ENCODE results near the gene HOXD3. TPM values are rescaled to one million over a fixed set of nuclear protein-coding genes. Genes with fewer than 3 reads are reported as not detected.

HOXD3 gene
- total RNA-seq, 2 experiments from 2014 or later: not detected

GRCh38 chr2:176148751-176149421, 8.2 kb upstream of the HOXD3 start:
- no peaks in the 10 kb centered on the region for H3K9me3 Mint-ChIP-seq
- H3K4me3 Mint-ChIP-seq: no peak overlapping the region
- H3K4me1 Mint-ChIP-seq (ENCODE audit: low read depth): peaks cover 17% of the 10 kb centered on the region
- no peaks in the 10 kb centered on the region for H3K36me3 Mint-ChIP-seq (ENCODE audit: low read depth)
- no peak for DNase-seq
- no peak overlapping the region for H3K27ac Mint-ChIP-seq
- intact Hi-C loops (cut with micrococcal nuclease): no loop called here
- CTCF ChIA-PET: interaction anchor here (0.6 kb wide), 1 partner anchor 300 kb away, joined by 3 read pairs; no protein-coding TSS in a partner anchor
- H3K27me3 Mint-ChIP-seq (ENCODE audit: low read depth): peaks cover 84% of the 10 kb centered on the region

GRCh38 chr2:176149481-176149938, 7.6 kb upstream of the HOXD3 start:
- Mint-ChIP-seq H3K27ac (no peak overlapping the region), H3K36me3 (ENCODE audit: low read depth) (no peaks in the 10 kb centered on the region), H3K9me3 (no peaks in the 10 kb centered on the region), H3K4me3 (no peak overlapping the region), H3K4me1 (ENCODE audit: low read depth) (peaks cover 17% of the 10 kb centered on the region), H3K27me3 (ENCODE audit: low read depth) (peaks cover 86% of the 10 kb centered on the region)
- no peak for DNase-seq
- CTCF ChIA-PET: no interaction called here
- intact Hi-C loops (cut with micrococcal nuclease): no loop called here

- CTCF ChIA-PET: interaction anchor here (1.0 to 1.8 kb wide), 4 partner anchors 9 to 305 kb away, joined by 3 to 6 read pairs (median 6); no protein-coding TSS in a partner anchor
- H3K27ac Mint-ChIP-seq: no peak overlapping the region
Observed at GRCh38 chr2:176149939-176150583, 7.0 kb upstream of the HOXD3 start.

GRCh38 chr2:176150584-176151441, 6.3 kb upstream of the HOXD3 start:
- CTCF ChIA-PET: interaction anchor here (0.6 to 1.8 kb wide), 5 partner anchors 10 to 782 kb away, joined by 3 to 6 read pairs (median 5); no protein-coding TSS in a partner anchor
- no peaks in the 10 kb centered on the region for H3K36me3 Mint-ChIP-seq (ENCODE audit: low read depth)
- intact Hi-C loops (cut with micrococcal nuclease): no loop called here
- no peak overlapping the region for H3K4me3 Mint-ChIP-seq
- no peak for DNase-seq
- no peak overlapping the region for H3K27ac Mint-ChIP-seq
- H3K9me3 Mint-ChIP-seq: no peaks in the 10 kb centered on the region
- peaks cover 17% of the 10 kb centered on the region for H3K4me1 Mint-ChIP-seq (ENCODE audit: low read depth)
- peaks cover 84% of the 10 kb centered on the region for H3K27me3 Mint-ChIP-seq (ENCODE audit: low read depth)

More at GRCh38 chr2:176149939-176150583, 7.0 kb upstream of the HOXD3 start:
- intact Hi-C loops (cut with micrococcal nuclease): no loop called here
- Mint-ChIP-seq H3K4me3 (no peak overlapping the region), H3K36me3 (ENCODE audit: low read depth) (no peaks in the 10 kb centered on the region), H3K27me3 (ENCODE audit: low read depth) (peaks cover 85% of the 10 kb centered on the region), H3K9me3 (no peaks in the 10 kb centered on the region), H3K4me1 (ENCODE audit: low read depth) (peaks cover 17% of the 10 kb centered on the region)
- DNase-seq: no peak

GRCh38 chr2:176151442-176152287, 5.4 kb upstream of the HOXD3 start, which contains the start of gene HOXD4:
Gene HOXD4, plus strand, starts transcription at chr2:176151550. Its CDS starts 84 bp downstream, at chr2:176151634.
- H3K36me3 Mint-ChIP-seq (ENCODE audit: low read depth): no peaks in the 10 kb centered on the region
- no peak within 1 kb of the TSS for H3K4me3 Mint-ChIP-seq
- peaks cover 18% of the 10 kb centered on the region for H3K4me1 Mint-ChIP-seq (ENCODE audit: low read depth)
- intact Hi-C loops (cut with micrococcal nuclease): no loop called here
- no peak for DNase-seq
- H3K27me3 Mint-ChIP-seq (ENCODE audit: low read depth): peaks cover 85% of the 10 kb centered on the region
- H3K27ac Mint-ChIP-seq: no peak within 1 kb of the TSS
- CTCF ChIA-PET: interaction anchor here (1.0 to 1.8 kb wide), 4 partner anchors 11 to 303 kb away, joined by 4 to 6 read pairs (median 6); no protein-coding TSS in a partner anchor
- H3K9me3 Mint-ChIP-seq: no peaks in the 10 kb centered on the region

GRCh38 chr2:176152350-176153181, 4.5 kb upstream of the HOXD3 start:
- intact Hi-C loops (cut with micrococcal nuclease): no loop called here
- Mint-ChIP-seq H3K9me3 (no peaks in the 10 kb centered on the region), H3K36me3 (ENCODE audit: low read depth) (no peaks in the 10 kb centered on the region), H3K27me3 (ENCODE audit: low read depth) (peaks cover 80% of the 10 kb centered on the region), H3K4me3 (no peak overlapping the region), H3K27ac (no peak overlapping the region), H3K4me1 (ENCODE audit: low read depth) (peaks cover 19% of the 10 kb centered on the region)
- CTCF ChIA-PET: interaction anchor here (0.8 to 1.0 kb wide), 2 partner anchors 20 to 32 kb away, joined by 3 to 4 read pairs; no protein-coding TSS in a partner anchor
- DNase-seq: no peak

- Mint-ChIP-seq H3K36me3 (ENCODE audit: low read depth) (no peaks in the 10 kb centered on the region), H3K27ac (no peak overlapping the region), H3K4me3 (no peak overlapping the region), H3K27me3 (ENCODE audit: low read depth) (peaks cover 74% of the 10 kb centered on the region), H3K4me1 (ENCODE audit: low read depth) (peaks cover 26% of the 10 kb centered on the region), H3K9me3 (no peaks in the 10 kb centered on the region)
- intact Hi-C loops (cut with micrococcal nuclease): no loop called here
- CTCF ChIA-PET: interaction anchor here (0.6 to 1.4 kb wide), 4 partner anchors 10 to 576 kb away, joined by 3 to 4 read pairs (median 4); no protein-coding TSS in a partner anchor
- no peak for DNase-seq
Observed at GRCh38 chr2:176154576-176155252, 2.4 kb upstream of the HOXD3 start.

- CTCF ChIA-PET: interaction anchor here (0.6 to 1.4 kb wide), 3 partner anchors 10 to 301 kb away, joined by 3 to 4 read pairs (median 4); no protein-coding TSS in a partner anchor
- peaks cover 30% of the 10 kb centered on the region for H3K4me1 Mint-ChIP-seq (ENCODE audit: low read depth)
- peaks cover 73% of the 10 kb centered on the region for H3K27me3 Mint-ChIP-seq (ENCODE audit: low read depth)
- no peaks in the 10 kb centered on the region for H3K36me3 Mint-ChIP-seq (ENCODE audit: low read depth)
- no peak for DNase-seq
- H3K27ac Mint-ChIP-seq: no peak overlapping the region
- no peaks in the 10 kb centered on the region for H3K9me3 Mint-ChIP-seq
- intact Hi-C loops (cut with micrococcal nuclease): no loop called here
- no peak overlapping the region for H3K4me3 Mint-ChIP-seq
Observed at GRCh38 chr2:176155356-176156044, 1.6 kb upstream of the HOXD3 start.

GRCh38 chr2:176156301-176156806, 753 bp upstream of the HOXD3 start:
- Mint-ChIP-seq H3K27me3 (ENCODE audit: low read depth) (peaks cover 72% of the 10 kb centered on the region), H3K36me3 (ENCODE audit: low read depth) (no peaks in the 10 kb centered on the region), H3K9me3 (no peaks in the 10 kb centered on the region), H3K27ac (no peak overlapping the region), H3K4me1 (ENCODE audit: low read depth) (peaks cover 31% of the 10 kb centered on the region), H3K4me3 (no peak overlapping the region)
- intact Hi-C loops (cut with micrococcal nuclease): no loop called here
- CTCF ChIA-PET: interaction anchor here (0.6 kb wide), 1 partner anchor 302 kb away, joined by 3 read pairs; no protein-coding TSS in a partner anchor
- no peak for DNase-seq
